ENCODE data around the gene FAM171A1.

The FAM171A1 gene

GRCh38 chr10:15182540-15183207 is 188.4 kb downstream of the FAM171A1 start:
- Mint-ChIP-seq H3K27me3 (ENCODE audit: low read depth) (no peaks in the 10 kb centered on the region), H3K4me1 (peaks cover 14% of the 10 kb centered on the region), H3K4me3 (no peak overlapping the region), H3K27ac (peak overlapping the region in 1 of 3 experiments; percentile 20), H3K9me3 (no peaks in the 10 kb centered on the region), H3K36me3 (ENCODE audit: low read depth) (no peaks in the 10 kb centered on the region)
- TF ChIP-seq CTCF (IDR thresholded peaks at IDR 0.05; ENCODE audit: unreplicated experiment in 3 of 3) = no peak

- no peak overlapping the region for H3K4me3 Mint-ChIP-seq
- H3K27ac Mint-ChIP-seq = no peak overlapping the region
- no peaks in the 10 kb centered on the region for H3K9me3 Mint-ChIP-seq
- H3K36me3 Mint-ChIP-seq (ENCODE audit: low read depth) = no peaks in the 10 kb centered on the region
- no peak for TF ChIP-seq CTCF (IDR thresholded peaks at IDR 0.05; ENCODE audit: unreplicated experiment in 3 of 3)
- H3K27me3 Mint-ChIP-seq (ENCODE audit: low read depth) = no peaks in the 10 kb centered on the region
- peaks cover 14% of the 10 kb centered on the region for H3K4me1 Mint-ChIP-seq
Observed at GRCh38 chr10:15181576-15182156, 189.4 kb downstream of the FAM171A1 start.

- H3K4me1 Mint-ChIP-seq = peaks cover 14% of the 10 kb centered on the region
- H3K9me3 Mint-ChIP-seq = no peaks in the 10 kb centered on the region
- H3K36me3 Mint-ChIP-seq (ENCODE audit: low read depth) = no peaks in the 10 kb centered on the region
- H3K27ac Mint-ChIP-seq = no peak overlapping the region
- H3K4me3 Mint-ChIP-seq = no peak overlapping the region
- no peaks in the 10 kb centered on the region for H3K27me3 Mint-ChIP-seq (ENCODE audit: low read depth)
- no peak for TF ChIP-seq CTCF (IDR thresholded peaks at IDR 0.05; ENCODE audit: unreplicated experiment in 3 of 3)
Observed at GRCh38 chr10:15180736-15181135, 190.4 kb downstream of the FAM171A1 start.

GRCh38 chr10:15176269-15176668 is 194.8 kb downstream of the FAM171A1 start:
- H3K27me3 Mint-ChIP-seq (ENCODE audit: low read depth) = peaks cover 4% of the 10 kb centered on the region
- H3K9me3 Mint-ChIP-seq = no peaks in the 10 kb centered on the region
- no peak for TF ChIP-seq CTCF (IDR thresholded peaks at IDR 0.05; ENCODE audit: unreplicated experiment in 3 of 3)
- H3K4me1 Mint-ChIP-seq = no peaks in the 10 kb centered on the region
- no peak overlapping the region for H3K4me3 Mint-ChIP-seq
- no peak overlapping the region for H3K27ac Mint-ChIP-seq
- H3K36me3 Mint-ChIP-seq (ENCODE audit: low read depth) = no peaks in the 10 kb centered on the region

GRCh38 chr10:15175587-15175986 is 195.5 kb downstream of the FAM171A1 start:
- Mint-ChIP-seq H3K27ac (no peak overlapping the region), H3K9me3 (no peaks in the 10 kb centered on the region), H3K4me3 (no peak overlapping the region), H3K4me1 (peaks cover 5% of the 10 kb centered on the region), H3K36me3 (ENCODE audit: low read depth) (no peaks in the 10 kb centered on the region), H3K27me3 (ENCODE audit: low read depth) (peaks cover 4% of the 10 kb centered on the region)
- no peak for TF ChIP-seq CTCF (IDR thresholded peaks at IDR 0.05; ENCODE audit: unreplicated experiment in 3 of 3)

GRCh38 chr10:15172306-15172840 is 198.7 kb downstream of the FAM171A1 start:
- Mint-ChIP-seq H3K4me1 (peaks cover 26% of the 10 kb centered on the region), H3K9me3 (no peaks in the 10 kb centered on the region), H3K4me3 (no peak overlapping the region), H3K27ac (no peak overlapping the region), H3K27me3 (ENCODE audit: low read depth) (peaks cover 4% of the 10 kb centered on the region), H3K36me3 (ENCODE audit: low read depth) (no peaks in the 10 kb centered on the region)
- no peak for TF ChIP-seq CTCF (IDR thresholded peaks at IDR 0.05; ENCODE audit: unreplicated experiment in 3 of 3)

All from nephron (organoid).